GM19395 (cell line): Measurements from ENCODE around the gene MAP3K8.
"Not testable (repeated sequence)": the region's sequence is repeated elsewhere in the genome, so short reads cannot be mapped to it uniquely, and the experiment has no call there.

Experiments used
- ATAC-seq: cut with Tn5 transposase; IDR thresholded peaks from one replicate; pipeline ENCODE4 v1.9.1; 2021; ENCODE audit warnings: mild to moderate bottlenecking, moderate library complexity; ENCODE audit not compliant: unreplicated experiment

The MAP3K8 gene

GRCh38 chr10:30422981-30423654, 10.9 kb upstream of the MAP3K8 start:
- ATAC-seq: no peak

- not testable (repeated sequence) for ATAC-seq
Observed at GRCh38 chr10:30423655-30424275, 10.2 kb upstream of the MAP3K8 start.

GRCh38 chr10:30425336-30426075, 8.5 kb upstream of the MAP3K8 start:
- no peak for ATAC-seq

- ATAC-seq: no peak
Observed at GRCh38 chr10:30430544-30431298, 3.3 kb upstream of the MAP3K8 start.

GRCh38 chr10:30431435-30431911, 2.5 kb upstream of the MAP3K8 start:
- ATAC-seq: no peak

GRCh38 chr10:30432622-30433305, 1.2 kb upstream of the MAP3K8 start:
- peak; percentile 7 for ATAC-seq

- peak; percentile 26 for ATAC-seq
Observed at GRCh38 chr10:30433306-30433729, 666 bp upstream of the MAP3K8 start.

GRCh38 chr10:30434273-30435072, 489 bp downstream of the MAP3K8 start:
- peak; percentile 55 for ATAC-seq

- no peak for ATAC-seq
Observed at GRCh38 chr10:30435073-30435422, 1.1 kb downstream of the MAP3K8 start.

- not testable (repeated sequence) for ATAC-seq
Observed at GRCh38 chr10:30435499-30436167, 1.6 kb downstream of the MAP3K8 start.

GRCh38 chr10:30436191-30436611, 2.2 kb downstream of the MAP3K8 start:
- no peak for ATAC-seq

- ATAC-seq: no peak
Observed at GRCh38 chr10:30436671-30437030, 2.7 kb downstream of the MAP3K8 start.

- no peak for ATAC-seq
Observed at GRCh38 chr10:30437031-30437841, 3.3 kb downstream of the MAP3K8 start.

GRCh38 chr10:30438021-30438850, 4.3 kb downstream of the MAP3K8 start:
- no peak for ATAC-seq

- no peak for ATAC-seq
Observed at GRCh38 chr10:30439931-30440330, 5.9 kb downstream of the MAP3K8 start.

GRCh38 chr10:30442019-30442606, 8.1 kb downstream of the MAP3K8 start:
- no peak for ATAC-seq

- ATAC-seq: no peak
Observed at GRCh38 chr10:30443049-30443448, 9.1 kb downstream of the MAP3K8 start.
